Uterus (tissue), 2 donors: ENCODE data around the gene NCOR1.
A peak's percentile ranks its signal among the peaks of the same experiment; 100 is the strongest.

Source experiments
- POLR2A ChIP-seq, 2 donors: fragments of 450-650 bp; IDR thresholded peaks; one replicate each; pipeline ENCODE4 v1.6.1; 2016; ENCODE audit warnings: antibody characterized with exemption in 2 of 2, mild to moderate bottlenecking in 1 of 2, moderate library complexity in 1 of 2
- TF ChIP-seq, protein P1 (sequence below), 4 experiments: fragments of 200-600 bp in 2 of 4; fragments of 450-650 bp in 2 of 4; sonication (generic) in 2 of 4; IDR thresholded peaks; one replicate each; pipeline ENCODE4 v1.5.1; 2016 to 2019; ENCODE audit warnings: antibody characterized with exemption in 4 of 4, mild to moderate bottlenecking in 2 of 4, moderate library complexity in 1 of 4

- TF ChIP-seq, protein P1, sequence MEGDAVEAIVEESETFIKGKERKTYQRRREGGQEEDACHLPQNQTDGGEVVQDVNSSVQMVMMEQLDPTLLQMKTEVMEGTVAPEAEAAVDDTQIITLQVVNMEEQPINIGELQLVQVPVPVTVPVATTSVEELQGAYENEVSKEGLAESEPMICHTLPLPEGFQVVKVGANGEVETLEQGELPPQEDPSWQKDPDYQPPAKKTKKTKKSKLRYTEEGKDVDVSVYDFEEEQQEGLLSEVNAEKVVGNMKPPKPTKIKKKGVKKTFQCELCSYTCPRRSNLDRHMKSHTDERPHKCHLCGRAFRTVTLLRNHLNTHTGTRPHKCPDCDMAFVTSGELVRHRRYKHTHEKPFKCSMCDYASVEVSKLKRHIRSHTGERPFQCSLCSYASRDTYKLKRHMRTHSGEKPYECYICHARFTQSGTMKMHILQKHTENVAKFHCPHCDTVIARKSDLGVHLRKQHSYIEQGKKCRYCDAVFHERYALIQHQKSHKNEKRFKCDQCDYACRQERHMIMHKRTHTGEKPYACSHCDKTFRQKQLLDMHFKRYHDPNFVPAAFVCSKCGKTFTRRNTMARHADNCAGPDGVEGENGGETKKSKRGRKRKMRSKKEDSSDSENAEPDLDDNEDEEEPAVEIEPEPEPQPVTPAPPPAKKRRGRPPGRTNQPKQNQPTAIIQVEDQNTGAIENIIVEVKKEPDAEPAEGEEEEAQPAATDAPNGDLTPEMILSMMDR (IDR thresholded peaks at IDR 0.05), result peak in 2 of 4 experiments; percentile 12 to 13
- TF ChIP-seq POLR2A (IDR thresholded peaks at IDR 0.05), result peak in 1 of 2 donors; percentile 32
Observed at GRCh38 chr17:16217002-16217635, 1.8 kb upstream of the NCOR1 start, which contains the start of gene PIGL.
